OCI-LY1 (cell line): Measurements from ENCODE around the gene SPI1.

Experiments used
- EZH2 ChIP-seq: fragments of 200-600 bp; sonication (generic), shearing (Covaris generic); IDR thresholded peaks from 2 replicates; pipeline ENCODE4 v1.8.0; 2017; ENCODE audit warnings: borderline replicate concordance, mixed run types, mild to moderate bottlenecking, antibody characterized with exemption, low read length, moderate library complexity, mixed read lengths
- TF ChIP-seq, protein P1 (sequence below): fragments of 200-600 bp; sonication (generic), shearing (Covaris generic); IDR thresholded peaks from 2 replicates; pipeline ENCODE4 v1.5.1; 2017; ENCODE audit warnings: mild to moderate bottlenecking, antibody characterized with exemption, low read length, moderate library complexity, mixed read lengths

DNA sequence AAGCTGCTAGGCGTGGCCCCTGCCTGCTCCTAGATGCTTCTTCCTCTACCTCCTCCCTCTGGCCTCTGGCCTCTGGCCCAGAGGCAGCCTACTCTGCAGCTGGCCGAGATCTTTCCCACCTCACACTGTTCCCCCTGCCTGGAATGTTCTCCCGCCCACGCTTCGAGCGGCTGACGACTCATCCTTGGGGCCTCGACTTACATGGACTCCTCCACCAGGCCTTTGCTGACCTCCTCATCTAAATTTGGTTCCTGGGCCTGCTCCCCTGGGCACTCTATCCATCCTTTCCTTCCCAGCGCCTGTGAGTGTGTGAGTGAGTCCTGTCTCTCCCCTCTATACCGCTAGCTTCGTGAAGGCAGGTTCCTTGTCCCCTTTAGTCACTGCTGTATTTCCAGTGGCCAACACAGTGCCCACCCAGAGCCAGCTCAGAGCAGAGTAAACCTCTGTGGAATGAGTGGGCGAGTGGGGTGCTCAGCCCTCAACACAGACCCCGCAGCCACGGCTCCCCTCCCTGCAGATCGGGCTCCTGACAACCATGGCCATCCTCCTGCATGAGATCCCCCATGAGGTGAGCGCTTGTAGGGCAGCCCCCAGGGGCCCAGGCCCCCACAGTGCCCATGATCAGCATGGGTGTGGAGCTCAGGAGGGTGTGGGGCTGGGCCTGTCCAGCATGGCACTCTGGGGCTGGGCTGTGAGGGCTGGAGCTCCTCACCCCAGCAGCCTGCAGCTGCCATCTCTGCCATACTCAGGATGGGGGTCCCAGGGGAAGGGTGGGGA, 35.7 kb upstream of the SPI1 start:
- TF ChIP-seq, protein P1, sequence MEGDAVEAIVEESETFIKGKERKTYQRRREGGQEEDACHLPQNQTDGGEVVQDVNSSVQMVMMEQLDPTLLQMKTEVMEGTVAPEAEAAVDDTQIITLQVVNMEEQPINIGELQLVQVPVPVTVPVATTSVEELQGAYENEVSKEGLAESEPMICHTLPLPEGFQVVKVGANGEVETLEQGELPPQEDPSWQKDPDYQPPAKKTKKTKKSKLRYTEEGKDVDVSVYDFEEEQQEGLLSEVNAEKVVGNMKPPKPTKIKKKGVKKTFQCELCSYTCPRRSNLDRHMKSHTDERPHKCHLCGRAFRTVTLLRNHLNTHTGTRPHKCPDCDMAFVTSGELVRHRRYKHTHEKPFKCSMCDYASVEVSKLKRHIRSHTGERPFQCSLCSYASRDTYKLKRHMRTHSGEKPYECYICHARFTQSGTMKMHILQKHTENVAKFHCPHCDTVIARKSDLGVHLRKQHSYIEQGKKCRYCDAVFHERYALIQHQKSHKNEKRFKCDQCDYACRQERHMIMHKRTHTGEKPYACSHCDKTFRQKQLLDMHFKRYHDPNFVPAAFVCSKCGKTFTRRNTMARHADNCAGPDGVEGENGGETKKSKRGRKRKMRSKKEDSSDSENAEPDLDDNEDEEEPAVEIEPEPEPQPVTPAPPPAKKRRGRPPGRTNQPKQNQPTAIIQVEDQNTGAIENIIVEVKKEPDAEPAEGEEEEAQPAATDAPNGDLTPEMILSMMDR = no peak
- TF ChIP-seq EZH2 = no peak
